ELF-1 (cell line): ENCODE measurements around the gene ZNF48.

Source experiments
- DNase-seq: peaks from one replicate; pipeline ENCODE4 v3.0.0-alpha.2; 2016; ENCODE audit warnings: low read depth, low spot score

The ZNF48 gene

GRCh38 chr16:30358990-30359870, 36.0 kb upstream of the ZNF48 start:
- DNase-seq, result no peak

DNA sequence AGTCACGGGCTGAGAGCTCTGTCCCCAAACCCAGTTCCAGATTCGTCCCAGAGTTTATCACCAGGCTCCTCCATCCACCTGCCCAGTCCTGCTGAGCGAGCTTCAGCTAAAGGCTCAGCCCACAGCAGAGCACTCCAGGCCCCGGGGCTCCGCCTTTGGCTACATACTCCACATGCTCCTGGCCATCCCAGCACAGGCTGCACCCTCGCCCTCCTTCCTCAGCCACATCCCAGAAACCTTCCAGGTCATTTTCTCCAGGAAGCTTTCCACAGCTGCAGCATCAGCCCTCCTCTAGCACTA, 35.4 kb upstream of the ZNF48 start:
- peak; percentile 56 for DNase-seq

GRCh38 chr16:30361180-30361579, 34.0 kb upstream of the ZNF48 start:
- DNase-seq, result no peak

DNA sequence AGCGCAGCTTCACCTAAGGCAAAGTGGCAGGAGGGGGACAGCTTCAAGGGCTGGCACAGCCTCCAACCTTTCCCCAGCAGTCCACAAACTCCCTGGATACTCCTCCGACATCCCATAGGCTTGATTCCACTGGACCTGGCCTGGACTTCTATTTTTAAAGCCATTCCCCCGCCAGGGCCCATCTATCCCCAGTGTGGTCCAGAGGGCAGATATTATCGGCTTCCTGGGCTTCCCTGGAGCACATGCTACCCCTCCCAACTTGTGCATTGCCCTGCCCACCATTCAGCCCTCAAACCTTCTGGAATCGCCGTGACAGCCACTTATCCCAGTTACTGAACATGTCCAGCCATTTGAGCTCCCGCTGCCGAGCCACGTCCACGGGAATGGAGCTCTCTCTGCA, 30.0 kb upstream of the ZNF48 start:
- no peak for DNase-seq

DNA sequence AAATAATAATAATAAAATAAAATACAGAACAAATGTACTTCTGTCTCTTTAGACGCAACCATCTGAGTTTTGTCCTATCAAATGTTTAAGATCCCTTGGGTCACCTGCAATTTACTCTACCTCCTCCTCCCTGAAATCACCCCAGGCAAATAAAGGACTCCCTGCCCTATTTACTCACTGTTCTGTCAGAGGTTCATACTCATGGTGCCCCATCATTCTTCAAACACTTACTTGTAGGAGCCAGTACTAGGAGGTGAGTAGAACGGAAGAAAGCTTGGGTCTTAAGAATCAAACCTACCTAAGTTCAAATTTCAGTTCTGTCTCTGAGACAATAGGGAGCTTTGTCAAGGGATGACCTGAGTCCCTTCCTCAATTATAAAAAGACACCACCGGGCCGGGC, 28.7 kb upstream of the ZNF48 start:
- DNase-seq, result no peak

- no peak for DNase-seq
Observed at GRCh38 chr16:30367349-30368009, 27.7 kb upstream of the ZNF48 start.

DNA sequence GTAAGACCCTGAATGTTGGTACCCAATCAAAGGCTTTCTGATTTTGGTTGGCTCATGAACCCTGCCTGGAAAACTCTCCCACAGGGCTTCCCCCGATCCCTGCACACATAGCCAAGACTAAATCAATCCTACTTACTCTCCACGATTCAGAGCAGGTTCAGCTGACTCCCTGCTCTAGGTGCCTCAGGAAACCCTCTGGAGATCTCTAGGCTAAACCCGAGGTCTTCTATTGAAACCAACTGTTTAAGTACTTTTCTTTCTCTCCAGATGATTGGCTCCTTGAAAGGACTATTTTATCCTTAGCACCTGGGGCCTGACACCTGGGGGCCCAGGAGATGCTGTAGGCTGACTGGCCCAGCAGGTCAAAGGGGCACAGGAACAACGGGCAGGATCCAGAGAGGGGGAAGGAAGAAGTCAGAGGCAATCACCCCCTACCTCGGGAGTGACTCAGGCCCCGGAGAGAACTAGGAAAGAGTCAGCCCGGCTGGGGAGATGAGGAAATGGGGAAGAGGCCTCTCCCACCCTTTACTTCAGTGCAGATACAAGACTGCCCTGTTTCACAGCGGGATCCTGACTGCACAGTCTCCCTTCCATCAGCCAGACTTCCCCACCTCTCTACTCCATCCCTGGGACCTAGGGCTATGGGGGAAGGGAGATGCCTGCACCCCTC, 27.0 kb upstream of the ZNF48 start:
- no peak for DNase-seq

DNA sequence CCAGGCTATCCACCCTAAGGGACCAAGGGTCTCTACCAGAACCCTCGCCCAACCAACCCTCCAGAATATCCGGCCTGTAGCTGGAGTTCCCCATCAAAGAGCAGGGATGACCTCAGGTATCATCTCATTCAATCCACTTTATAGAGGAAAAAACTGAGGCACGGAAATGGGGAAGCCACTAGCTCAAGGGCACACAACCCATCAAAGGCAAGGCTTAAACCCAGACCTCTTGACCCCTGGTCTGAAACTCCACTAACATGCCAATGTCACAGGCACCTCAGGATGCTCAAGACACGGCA, 26.5 kb upstream of the ZNF48 start:
- no peak for DNase-seq

DNA sequence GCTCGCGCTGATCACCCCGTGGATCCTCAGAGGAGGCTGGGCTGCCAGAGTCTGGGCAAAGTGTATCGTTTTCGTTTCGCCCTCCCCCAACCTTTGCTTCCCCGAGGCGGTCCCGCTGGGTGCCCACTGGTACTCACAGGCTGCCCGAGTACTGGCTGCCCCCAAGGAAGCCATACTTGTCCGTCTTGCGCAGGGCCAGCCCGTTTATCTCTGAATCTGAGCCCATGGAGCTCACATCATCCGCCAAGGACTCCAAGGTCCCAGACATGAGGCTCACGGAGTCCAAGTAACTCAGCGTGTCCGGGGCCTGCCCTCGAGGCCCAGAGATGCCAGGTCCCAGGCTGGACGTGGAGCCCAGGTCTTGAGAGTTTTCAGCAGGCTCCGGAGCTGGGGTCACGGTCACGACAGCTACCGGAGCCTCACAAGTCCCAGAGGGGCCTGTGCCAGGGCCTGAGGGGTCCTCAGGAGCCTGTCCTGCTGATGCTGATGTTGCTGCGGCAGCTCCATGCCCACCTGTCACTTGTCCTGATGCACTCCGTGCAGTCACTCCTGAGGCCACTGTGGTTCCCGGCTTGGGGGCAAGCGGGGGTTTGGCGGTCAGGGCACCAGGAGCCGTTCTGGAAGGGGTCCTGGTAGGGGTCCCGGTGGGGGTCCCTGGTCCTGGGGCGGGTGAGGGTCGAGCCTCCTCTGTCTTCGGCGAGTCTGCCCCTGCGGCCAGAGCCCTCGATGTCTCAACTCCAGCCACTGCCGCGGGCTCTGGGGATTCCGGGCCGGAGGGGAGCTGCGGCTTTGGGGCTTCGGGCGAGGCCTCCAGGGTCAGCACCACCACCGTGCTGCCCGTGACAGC, 25.9 kb upstream of the ZNF48 start:
- peak; percentile 39 for DNase-seq

DNA sequence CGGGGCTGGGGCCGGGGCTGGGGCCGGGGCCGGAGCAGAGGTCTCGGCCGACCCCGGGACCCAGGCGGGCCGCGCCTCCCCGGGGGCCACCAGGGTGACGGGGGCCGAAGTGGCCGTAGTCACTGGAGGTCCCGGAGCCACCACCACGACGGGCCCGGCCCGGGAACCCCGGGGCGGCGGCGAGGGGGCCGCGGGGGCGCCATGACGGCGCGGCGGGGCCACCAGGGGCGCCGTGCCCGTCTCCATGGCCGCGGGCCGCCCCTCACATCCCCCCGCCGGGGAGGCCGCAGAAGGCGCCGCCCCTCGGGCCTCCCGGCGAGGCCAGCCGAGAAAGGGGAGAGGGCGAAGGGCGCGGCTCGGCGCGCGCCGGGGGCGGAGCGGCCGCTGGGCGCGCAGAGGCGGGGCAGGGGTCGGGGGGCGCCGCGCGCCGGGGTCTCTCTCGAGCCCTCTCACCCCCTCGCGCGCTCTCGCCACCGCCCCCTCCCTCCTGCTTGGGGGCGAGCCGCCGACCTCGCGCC, 25.2 kb upstream of the ZNF48 start:
- no peak for DNase-seq

- DNase-seq, result peak; percentile 100
Observed at GRCh38 chr16:30370456-30371247, 24.6 kb upstream of the ZNF48 start, which contains the start of gene TBC1D10B. TSS of gene TBC1D10B (minus strand) at chr16:30370494. CDS start at chr16:30370183, 311 bp downstream.

DNA sequence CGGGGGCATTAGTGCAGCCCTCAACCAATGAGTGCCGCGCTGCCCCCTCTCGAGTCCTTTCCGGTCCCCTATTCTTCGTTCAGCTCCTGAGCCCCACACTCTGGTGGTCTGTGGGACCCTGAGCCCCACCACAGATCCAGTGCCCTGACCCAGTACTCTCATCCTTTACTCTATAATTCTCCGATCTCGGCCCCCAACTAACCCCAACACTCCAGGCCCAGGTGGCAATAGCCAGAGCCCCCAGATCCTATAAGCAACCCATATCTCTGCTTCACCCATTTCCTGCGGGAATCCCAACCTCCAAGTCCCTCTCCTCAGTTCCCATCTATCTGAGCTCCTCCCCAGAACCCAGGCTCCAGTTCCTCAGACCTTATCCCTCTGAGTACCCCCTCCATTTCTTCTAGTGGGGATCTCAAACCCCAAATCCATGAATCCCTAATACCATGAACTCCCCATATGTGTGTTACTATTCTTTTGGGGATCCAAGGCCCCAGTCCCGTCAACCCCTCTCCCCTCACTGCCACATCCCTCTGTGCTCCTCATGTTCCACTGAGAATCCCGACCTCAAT, 23.9 kb upstream of the ZNF48 start:
- no peak for DNase-seq

- no peak for DNase-seq
Observed at GRCh38 chr16:30372038-30372712, 23.0 kb upstream of the ZNF48 start.

DNA sequence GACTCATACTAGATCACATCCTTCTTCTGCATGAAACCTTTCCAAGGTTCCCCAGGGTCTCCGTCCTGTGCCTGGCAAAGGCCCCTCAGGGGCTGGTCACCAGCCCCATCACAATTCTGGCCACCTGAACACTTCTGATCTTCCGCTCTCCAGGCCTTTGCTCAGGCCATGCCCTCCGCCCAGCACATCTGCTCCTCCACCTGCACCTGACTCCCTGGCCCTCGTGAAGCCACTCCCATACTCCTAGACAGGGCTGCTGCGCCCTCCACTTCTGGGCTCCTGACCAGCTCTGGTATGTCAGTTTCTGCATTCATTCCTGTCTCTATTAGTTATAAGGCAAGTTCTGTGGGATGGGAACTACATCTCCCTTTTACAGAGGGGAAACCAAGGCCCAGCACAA, 22.5 kb upstream of the ZNF48 start:
- DNase-seq, result no peak

- no peak for DNase-seq
Observed at GRCh38 chr16:30374538-30374937, 20.7 kb upstream of the ZNF48 start, which contains the start of gene MYL11. TSS of gene MYL11 (plus strand) at chr16:30374802. CDS start at chr16:30374858, 56 bp downstream.

DNA sequence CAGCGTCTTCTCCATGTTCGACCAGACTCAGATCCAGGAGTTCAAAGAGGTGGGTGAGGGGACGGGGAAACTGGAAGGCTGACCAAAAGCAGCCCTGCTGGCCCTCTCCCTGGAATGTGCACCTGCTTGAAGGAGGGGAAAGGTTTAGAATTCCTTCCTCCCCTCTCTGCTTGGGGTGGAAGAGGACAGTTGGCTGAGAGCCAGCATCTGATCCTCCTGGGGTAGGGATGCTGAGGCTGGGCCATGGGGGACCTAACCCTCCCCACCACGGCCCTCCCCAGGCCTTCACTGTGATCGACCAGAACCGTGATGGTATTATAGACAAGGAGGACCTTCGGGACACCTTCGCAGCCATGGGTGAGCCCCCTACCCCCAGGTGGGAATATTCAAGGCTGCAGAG, 19.4 kb upstream of the ZNF48 start:
- peak; percentile 52 for DNase-seq

- no peak for DNase-seq
Observed at GRCh38 chr16:30376461-30376902, 18.7 kb upstream of the ZNF48 start.

DNA sequence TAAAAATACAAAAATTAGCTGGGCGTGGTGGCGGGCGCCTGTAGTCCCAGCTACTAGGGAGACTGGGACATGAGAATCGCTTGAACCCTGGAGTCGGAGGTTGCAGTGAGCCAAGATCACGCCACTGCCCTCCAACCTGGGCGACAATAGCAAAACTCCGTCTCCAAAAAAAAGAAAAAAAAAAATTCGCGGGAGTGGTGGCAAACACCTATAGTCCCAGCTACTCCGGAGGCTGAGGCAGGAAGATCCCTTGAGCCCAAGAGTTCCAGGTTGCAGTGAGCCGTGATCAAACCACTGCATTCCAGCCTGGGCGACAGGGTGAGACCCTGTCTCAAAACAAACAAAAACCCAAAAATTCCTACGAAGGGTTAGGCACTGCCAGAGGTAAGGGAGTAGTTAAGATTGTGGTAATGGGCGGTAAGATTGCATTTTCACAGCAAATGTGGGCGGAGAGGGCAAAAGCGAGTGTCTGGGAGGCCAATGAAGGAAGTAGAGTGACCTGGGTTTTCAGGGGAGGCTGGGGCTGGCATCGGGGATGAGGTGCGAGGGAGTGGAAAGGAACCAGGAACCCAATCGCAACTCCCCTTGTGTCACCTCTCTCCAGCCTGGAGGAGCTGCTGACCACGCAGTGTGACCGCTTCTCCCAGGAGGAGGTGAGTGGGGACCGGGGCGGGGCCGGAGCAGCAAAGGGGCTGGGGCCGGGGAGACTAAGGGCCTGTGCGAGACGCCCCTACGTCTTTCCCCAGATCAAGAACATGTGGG, 18.0 kb upstream of the ZNF48 start:
- DNase-seq, result peak; percentile 59

GRCh38 chr16:30377812-30378235, 17.4 kb upstream of the ZNF48 start:
- peak; percentile 91 for DNase-seq
